ENCODE data around the gene FAM186B.

Gene FAM186B

DNA sequence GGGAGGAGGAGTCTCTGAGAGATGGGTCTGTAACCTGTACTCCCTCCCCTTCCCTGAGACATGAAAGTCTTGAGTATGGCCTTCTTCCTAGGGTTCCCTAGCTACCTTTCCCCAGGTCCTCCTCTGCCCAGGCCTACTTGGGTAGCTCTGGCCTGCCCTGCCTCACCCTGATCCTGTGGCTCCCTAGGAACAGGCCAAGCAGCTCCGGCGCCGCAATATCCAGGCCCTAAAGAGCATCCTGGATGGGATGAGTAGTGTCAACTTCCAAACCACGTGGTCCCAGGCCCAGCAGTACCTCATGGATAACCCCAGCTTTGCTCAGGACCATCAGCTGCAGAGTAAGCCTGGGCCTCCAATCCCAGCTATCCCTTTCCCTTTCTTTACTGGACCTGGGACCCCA lies 30.2 kb upstream of the FAM186B start:
- peak in 1 of 10 donors; percentile 58 for DNase-seq
- intact Hi-C loops (cut with DNase I) = no loop called here

DNA sequence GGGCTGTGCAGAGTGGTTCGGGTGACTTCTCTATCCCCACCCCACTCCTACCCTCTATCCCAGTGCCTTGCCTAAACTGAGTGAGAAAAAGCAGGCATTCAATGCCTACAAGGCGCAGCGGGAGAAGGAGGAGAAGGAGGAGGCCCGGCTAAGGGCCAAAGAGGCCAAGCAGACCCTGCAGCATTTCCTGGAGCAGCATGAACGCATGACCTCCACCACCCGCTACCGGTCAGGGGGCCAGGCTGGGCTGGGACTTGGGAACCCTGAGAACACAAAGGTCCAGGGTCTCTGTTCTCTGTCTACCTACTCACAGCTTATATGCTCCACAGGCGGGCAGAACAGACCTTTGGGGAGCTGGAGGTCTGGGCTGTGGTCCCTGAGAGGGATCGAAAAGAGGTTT lies 29.6 kb upstream of the FAM186B start:
- peak in 1 of 10 donors; percentile 71 for DNase-seq
- intact Hi-C loops (cut with DNase I) = no loop called here

DNA sequence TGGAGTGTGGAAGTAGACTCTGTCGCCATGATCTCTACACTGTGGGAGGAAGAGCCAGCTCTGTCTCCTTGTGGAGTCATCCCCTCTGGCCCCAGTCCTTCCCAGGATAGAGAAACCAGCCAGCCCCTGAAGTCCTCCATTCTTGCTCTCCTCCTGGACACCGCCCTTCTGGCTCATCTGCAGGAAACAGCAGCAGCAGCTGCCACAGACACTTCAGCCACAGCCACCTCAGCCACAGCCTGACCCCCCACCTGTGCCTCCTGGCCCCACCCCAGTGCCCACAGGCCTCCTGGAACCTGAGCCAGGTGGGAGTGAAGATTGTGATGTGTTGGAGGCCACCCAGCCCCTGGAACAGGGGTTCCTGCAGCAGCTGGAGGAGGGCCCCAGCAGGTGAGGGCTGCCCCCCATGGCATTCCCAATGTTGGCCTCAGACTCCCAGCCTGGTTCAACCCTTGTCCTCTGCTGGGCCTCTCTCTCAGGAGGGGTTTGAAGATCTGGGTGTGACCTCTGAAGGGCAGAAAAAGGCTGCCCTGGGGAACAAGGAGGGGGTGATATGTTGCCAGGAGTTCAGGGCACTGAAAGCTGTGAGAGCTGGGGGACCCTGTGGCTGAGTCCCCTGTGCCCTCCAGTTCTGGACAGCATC lies 28.4 kb upstream of the FAM186B start:
- intact Hi-C loops (cut with DNase I) = no loop called here
- no peak for DNase-seq

DNA sequence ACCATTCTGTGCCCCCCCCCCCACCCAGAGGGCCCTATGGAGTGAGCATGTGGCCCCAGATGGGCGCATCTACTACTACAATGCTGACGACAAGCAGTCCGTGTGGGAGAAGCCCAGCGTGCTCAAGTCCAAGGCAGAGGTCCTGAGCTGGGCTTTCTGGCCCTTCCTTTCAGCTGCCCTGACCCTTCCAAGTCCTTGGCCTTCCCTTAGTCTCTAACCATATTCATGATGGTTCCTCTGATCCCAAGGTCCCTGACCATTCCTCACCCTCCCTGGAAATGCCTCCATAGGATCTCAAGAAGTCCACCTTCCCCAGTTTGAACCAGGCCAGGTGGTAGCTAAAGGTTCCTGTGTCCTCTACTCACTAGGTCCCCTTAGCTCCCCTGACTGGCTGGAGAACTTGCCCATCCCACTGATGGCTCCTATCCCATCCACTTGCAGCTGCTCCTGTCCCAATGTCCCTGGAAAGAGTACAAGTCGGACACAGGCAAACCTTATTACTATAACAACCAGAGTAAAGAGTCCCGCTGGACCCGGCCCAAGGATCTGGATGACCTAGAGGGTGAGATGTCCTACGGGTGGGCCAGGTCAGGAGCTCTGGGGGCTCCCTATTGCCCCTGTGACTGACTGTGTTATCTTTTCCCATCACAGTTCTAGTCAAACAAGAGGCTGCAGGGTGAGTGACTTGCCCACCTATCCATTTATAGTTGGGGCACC lies 27.7 kb upstream of the FAM186B start:
- no peak for DNase-seq
- intact Hi-C loops (cut with DNase I) = no loop called here

DNA sequence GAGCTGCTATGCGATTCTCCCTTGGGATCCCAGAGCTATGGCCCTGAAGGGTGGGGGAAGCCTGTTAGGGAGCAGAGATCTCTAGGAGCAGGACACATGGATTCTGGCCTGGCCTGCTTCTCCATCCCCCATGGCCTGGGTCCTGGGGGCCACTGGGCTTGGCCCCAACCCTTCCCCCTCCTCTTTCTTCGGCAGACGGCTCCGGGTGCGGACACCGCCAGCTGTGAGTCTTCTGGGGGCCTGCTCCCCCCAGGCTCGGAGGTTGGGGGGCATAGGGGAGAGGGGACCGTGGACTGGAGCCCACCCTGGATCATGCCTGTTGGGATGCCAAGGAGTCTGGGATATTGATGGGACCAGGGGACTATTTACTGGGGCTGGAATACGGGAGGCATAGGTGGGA lies 27.0 kb upstream of the FAM186B start:
- DNase-seq = peak in 1 of 10 donors; percentile 1
- intact Hi-C loops (cut with DNase I) = no loop called here

DNA sequence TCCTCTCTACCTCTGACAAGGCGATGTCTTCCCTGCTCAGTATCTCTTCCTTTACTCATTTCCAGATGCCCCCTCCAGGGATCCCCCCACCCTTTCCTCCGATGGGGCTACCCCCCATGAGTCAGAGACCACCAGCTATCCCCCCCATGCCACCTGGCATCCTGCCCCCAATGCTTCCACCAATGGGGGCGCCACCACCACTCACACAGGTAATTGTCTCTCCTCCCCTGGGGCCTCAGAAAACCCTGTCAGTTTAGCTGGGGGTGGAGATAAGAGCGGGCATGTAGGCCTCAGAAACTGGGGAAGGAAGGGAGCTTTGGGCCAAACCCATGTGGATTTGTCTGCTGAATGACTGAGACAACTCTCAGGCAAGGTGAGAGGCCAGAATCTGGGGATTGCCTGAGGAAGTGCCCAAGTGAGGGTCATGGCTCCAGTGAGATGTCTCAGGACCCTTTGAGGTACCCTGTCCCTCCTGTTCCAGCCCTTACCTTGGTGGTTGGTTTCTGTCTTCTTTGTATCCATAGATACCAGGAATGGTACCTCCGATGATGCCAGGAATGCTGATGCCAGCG lies 26.0 kb upstream of the FAM186B start:
- intact Hi-C loops (cut with DNase I) = no loop called here
- DNase-seq = no peak

DNA sequence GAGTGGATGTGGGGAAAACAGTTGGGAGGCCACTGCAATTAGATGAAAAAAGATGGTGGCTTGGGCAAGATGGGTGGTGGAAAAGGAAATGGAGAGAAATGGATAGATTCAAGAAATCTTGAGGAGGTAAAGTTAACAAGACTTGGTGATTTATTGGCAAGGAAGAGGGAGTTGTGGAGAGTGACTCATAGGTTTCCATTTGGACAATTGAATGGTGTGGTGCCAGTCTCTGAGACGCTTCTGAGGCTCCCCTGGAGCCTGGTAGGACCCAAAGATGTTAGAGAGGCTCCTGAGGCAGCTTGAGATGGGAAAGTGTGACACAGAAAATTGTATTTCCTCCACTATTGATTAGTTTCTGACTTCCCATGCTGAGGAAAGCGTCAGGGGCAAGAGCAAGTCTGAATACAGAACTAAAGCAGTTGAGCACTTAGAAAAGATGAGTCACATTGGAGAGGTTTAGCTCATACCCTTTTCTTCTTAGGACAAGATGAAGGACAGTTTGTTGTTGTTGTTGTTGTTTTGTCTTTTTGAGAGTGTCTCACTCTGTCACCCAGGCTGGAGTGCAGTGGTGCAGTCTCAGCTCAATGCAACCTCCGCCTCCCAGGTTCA lies 22.4 kb upstream of the FAM186B start:
- intact Hi-C loops (cut with DNase I) = no loop called here
- DNase-seq = no peak

DNA sequence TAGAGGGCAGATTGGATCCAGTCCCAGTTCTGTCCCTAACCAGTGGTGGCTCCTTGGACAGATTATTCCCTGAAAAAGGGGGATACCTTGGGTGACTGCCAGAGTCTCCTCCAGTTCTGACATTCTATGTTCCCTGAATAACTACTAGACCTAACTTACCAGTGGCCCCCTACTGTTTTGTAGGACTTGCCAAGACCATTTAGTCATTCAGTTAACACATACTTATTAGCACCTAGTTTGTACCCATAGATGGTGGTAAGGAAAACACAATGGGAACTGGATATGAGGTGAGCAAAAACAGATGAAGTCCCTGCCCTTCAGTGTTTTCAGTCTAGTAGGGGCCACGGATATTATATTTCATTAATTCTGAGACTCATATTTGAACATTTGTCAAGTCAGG lies 21.4 kb upstream of the FAM186B start:
- intact Hi-C loops (cut with DNase I) = no loop called here
- no peak for DNase-seq

DNA sequence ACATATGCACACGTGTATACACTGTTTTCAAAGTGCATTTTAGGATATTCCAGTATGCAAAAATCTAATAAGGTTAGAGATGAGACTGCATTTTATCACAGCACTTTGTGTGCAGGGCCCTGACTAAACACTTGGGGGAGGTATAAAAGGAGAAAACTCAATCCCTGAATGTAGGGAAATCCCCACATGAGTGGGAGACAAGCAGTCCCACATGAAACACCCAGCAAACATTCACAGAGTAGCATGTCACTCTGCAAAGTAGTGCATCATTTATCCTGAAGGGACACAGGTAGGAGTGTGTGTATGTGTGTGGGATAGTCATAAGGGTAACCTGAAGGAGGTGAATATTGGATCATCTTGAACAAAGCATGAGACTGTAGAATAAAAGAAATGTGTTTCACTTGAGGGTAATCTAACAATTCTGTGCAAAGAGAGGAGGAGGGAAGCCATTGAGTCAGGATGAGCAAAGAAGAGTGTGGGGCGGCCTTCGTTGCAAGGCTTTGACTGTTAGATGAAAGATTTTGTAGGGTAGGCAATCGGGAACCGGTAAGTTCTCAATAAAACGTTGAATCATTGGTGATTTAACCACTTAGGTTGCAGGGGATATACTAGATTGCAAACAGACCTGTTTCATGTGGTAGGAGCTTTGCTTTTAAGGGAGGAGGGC lies 20.9 kb upstream of the FAM186B start:
- intact Hi-C loops (cut with DNase I) = no loop called here
- no peak for DNase-seq

DNA sequence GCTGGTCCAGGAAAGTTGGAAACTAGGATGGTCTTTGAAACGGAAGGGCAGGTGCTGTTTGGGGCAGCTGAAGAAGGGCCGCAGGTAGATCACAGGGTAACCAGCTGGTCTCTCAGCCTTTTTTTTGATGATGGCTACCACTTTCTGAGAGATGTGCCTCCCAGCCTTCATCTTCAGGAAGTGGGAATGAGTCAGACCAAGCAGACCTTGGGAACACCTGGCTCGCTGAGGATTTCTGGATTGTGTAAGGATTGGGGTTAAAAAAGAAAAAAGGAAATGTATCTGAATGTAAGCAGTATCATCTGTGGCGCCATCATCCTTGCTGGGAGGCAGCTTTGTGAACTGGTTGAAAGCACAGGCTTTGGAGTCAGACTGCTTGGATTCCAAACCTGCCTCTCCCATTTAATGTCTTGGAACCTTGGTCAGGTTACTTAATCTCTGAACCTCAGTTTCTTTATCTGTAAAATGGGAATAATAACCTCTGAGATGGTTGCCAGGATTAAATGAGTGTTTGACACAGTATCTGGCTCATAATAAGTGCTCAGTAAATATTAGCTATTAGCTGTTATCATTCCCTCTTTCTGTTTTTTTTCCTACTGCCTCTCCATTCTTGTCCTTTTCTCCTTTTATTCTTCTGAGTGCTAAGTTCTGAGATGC lies 19.6 kb upstream of the FAM186B start:
- DNase-seq = no peak
- intact Hi-C loops (cut with DNase I) = loop anchor here (5.0 kb wide), 1 partner anchor 58 kb away; the partner anchor contains the start of gene MCRS1

DNA sequence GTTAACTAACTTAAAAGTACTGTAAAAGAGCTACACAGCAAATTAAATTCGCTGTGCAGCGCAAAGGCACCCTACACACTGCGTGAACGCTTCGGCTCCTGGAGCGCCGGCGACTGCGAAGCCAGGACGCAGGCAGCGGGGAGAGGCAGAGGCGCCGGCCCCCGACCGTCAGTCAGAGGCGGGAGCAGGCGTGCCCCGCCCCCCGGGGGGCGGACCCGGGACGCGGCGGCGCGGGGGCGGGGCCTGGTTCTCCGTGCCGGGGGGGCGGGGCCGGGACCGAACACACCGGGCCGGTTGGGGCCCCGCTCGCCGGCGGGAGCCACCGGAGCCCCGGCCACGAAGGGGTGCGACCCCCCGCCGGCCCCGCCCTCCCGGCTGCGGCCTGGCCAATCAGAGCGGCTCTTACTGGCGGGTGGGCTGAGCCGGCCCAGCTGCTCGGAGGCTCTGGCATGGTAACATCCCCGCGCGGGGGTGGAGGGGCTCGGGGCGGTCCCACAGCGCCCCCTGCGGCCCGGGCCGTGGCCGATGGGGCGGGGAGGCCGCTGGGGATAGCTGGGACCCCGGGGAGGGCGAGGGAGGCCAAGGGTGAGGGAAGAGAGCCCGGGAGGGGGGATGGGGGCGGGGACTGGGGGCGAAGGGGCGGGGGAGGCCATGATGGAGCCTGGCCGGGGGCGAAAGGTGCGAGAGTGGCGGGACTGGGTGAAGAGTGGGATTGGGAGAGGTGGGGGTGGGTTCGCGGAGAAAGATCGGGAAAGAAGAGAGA lies 17.9 kb upstream of the FAM186B start, which contains the start of gene PRPF40B:
TSS of gene PRPF40B (plus strand) at position 420 of the 763 bp plus-strand sequence. CDS start at position 450, 30 bp downstream.
- peak; percentile 78 to 98 (median 86) for DNase-seq
- intact Hi-C loops (cut with DNase I) = loop anchor here (5.0 kb wide), 1 partner anchor 56 kb away; the partner anchor contains the start of gene MCRS1

DNA sequence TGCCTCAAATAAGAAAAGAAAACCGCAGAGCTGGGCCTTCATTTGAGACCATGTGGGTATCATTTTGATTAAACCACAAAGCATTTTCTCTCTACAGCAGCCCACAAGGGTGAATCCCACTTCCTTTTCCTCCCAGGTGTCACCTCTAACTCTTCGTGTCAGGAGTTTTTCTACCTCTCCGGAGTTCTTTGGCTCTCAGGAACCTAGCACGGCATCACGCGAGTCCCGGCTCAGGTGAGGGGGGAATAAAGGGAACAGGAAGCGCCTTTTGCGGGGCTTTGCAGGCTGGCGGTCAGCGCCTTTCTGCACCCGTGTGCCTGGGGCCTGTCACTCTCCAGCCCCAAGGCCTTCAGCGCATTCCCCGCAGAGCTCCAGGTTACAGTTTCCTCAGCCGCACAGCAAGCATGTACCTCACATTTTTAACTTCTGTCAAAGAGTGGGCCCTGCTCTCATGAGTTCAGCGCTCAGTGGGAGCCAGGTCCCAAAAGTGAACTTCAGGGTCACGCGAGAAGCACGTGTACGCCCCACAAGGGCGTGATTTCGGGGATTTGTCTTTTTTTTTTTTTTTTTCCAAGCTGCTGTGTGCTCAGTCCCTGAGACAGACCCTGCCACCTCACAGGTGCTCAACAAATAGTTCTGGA lies 17.2 kb upstream of the FAM186B start:
- peak in 1 of 10 donors; percentile 80 for DNase-seq
- intact Hi-C loops (cut with DNase I) = loop anchor here (5.0 kb wide), 1 partner anchor 55 kb away; the partner anchor contains the start of gene MCRS1

DNA sequence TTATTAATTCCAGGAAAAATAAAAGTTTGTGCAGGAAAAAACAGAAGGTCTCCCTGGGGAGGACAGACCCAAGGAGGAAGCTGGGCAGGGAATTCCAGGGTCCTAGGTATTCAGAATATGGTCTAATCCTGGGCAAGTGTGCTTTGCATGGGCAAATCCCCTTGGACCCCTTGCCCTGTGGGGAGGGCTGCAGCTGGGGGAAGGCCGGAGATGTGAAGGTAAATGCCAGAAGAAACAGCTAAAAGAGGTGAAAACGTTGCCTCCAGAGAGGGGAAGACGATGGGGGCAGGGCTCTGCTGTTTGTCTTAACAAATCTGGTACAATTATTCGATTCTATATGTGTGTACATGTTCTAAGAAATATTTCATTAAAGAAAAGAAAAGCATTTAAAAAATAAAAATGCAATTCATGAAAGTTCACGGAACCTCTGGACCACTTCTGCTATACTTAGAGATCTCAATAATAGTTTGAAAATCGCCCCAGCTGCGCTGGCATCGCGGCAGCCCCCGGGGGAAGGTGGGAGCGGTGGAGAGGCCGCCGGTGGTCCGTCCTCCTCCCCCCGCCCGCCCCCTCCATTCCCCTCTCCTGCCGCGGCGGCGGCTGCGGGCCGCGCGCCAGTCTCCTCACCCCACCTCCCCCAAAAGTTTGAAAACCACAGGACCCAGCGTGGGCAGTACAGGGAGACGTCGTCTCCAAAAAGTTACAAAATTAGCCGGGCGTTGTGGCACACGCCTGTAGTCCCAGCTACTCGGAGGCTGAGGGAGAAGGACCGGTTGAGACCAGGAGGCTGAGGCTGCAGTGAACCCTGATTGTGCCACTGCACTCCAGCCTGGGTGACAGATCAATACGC lies 16.4 kb upstream of the FAM186B start:
- intact Hi-C loops (cut with DNase I) = loop anchor here (5.0 kb wide), 1 partner anchor 55 kb away; the partner anchor contains the start of gene MCRS1
- peak in 1 of 10 donors; percentile 60 for DNase-seq

DNA sequence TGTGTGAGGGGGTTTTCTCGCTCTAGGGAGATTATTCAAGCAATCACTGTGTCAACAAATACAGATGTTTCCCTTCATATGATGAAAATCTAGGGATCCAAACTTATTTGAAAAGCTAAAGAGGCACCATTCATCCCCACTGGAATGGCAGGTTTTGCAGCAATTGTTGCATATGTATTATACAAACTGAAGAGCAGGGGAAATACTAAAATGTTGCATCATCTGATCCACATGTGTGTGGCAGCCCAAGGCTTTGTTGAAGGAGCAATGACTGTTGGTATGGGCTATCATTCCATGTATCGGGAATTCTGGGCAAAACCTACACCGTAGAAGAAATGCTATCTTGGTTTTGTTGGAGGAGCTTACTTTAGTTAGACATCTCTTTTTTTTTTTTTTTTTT lies 13.8 kb upstream of the FAM186B start:
- intact Hi-C loops (cut with DNase I) = no loop called here
- no peak for DNase-seq

DNA sequence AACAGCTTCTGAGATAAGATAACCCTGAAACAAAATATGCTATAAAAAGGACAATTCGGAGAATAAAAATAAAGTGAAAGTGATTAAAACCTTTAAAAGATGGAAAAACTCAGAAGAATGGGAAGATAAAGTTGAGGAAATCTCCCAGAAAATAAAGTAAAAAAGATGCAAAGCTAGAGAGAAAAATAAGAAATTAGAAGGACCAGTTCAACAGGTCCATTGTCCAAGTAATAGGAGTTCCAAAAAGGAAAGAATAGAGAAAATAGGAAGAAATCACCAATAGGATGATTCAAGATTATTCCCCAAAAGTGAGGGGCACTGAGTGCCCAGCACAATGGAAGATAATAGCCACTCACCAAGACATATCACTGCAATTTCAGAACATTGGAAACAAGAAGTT lies 13.1 kb upstream of the FAM186B start:
- intact Hi-C loops (cut with DNase I) = no loop called here
- no peak for DNase-seq

DNA sequence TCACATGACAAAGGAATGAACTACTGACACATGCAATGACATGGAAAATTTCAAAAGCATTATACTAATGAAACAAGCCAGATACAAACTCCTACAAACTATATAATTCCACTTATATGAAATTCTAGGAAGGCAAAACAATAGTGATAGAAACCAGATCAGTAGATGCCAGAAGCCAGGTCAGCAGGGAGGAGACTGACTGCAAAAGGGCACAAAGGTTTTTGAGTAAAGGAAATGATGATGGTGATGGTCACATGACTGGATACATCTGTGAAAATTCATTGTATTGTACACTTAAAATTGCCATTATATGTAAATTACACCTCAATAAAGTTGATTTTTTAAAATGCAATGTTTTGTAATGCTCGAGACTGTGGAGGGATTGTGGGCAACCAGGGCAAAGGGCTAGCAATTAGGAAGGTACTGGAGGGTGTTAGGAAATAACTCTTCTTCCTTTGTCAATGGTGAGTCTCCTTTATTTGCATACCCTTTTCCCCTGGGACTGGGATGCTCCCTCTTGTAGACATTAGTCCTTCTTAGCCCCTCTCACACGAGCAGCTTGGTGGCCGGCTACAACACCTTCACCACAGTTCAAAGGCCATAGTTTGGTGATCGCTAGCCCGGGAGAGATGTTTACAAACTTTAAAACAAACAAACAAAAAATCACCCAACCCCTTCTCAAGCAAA lies 11.2 kb upstream of the FAM186B start:
- intact Hi-C loops (cut with DNase I) = no loop called here
- no peak for DNase-seq

DNA sequence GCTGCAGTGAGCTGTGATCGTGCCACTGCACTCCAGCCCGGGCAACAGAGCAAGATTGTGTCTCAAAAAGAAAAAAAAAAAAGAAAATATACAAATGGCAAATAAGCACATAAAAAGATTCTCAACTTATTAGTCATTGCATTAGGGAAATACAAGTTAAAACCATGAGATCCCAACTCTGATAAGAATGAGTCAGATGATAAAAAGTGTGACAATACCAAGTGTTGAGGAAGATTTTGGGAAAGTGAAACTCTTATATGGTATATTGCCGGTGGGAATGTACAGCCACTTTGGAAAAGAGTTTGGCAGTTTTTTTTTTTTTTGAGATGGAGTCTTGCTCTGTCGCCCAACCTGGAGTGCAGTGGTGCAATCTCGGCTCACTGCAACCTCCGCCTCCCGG lies 10.3 kb upstream of the FAM186B start:
- no peak for DNase-seq
- intact Hi-C loops (cut with DNase I) = no loop called here
